CD4-positive, alpha-beta T cell (primary cell): ENCODE results near the gene PRR14. TPM values are rescaled to one million over a fixed set of nuclear protein-coding genes. Genes with fewer than 3 reads are reported as not detected.
"Not testable (repeated sequence)": the region's sequence is repeated elsewhere in the genome, so short reads cannot be mapped to it uniquely, and the experiment has no call there.

ENCODE experiments used
- ATAC-seq: fragments of 200-7000 bp; cut with Tn5 transposase; one replicate; pipeline ENCODE4 v1.10.0; 2022; ENCODE audit warnings: mild to moderate bottlenecking; ENCODE audit not compliant: poor library complexity
- CTCF ChIA-PET: fragments of 350-600 bp; sonication (Branson Sonifier 250); formaldehyde crosslinking; loops from one replicate; lab custom pipeline; 2021; ENCODE audit warnings: antibody characterized with exemption, inconsistent platforms; lab: Charles Lee
- POLR2A ChIA-PET: fragments of 350-600 bp; sonication (Branson Sonifier 250); formaldehyde crosslinking; loops from one replicate; lab custom pipeline; 2021; ENCODE audit warnings: antibody characterized with exemption, inconsistent platforms; lab: Charles Lee
- DNase-seq, 14 experiments: peaks; one replicate each; pipeline ENCODE4 v3.0.0-alpha.2; 2013 to 2020; ENCODE audit warnings: mixed read lengths in 2 of 14
- H3K27ac ChIP-seq, 2 donors: one replicate each; pipeline versions ENCODE4 v1.5.1 to v1.7.0; 2013; ENCODE audit warnings: low read length in 2 of 2, low read depth in 1 of 2, mild to moderate bottlenecking in 1 of 2
- H3K27me3 ChIP-seq, 2 experiments: 1 replicate in 1 of 2; 2 replicates in 1 of 2; pipeline versions ENCODE4 v1.6.1 to v1.7.0; 2013; ENCODE audit warnings: low read length in 2 of 2, control low read depth in 1 of 2, mild to moderate bottlenecking in 1 of 2, moderate library complexity in 1 of 2; ENCODE audit not compliant: insufficient read depth in 2 of 2, control insufficient read depth in 1 of 2
- H3K36me3 ChIP-seq: one replicate; pipeline ENCODE4 v1.6.1; 2013; ENCODE audit warnings: low read length, control low read depth; ENCODE audit not compliant: insufficient read depth
- H3K4me1 ChIP-seq: one replicate; pipeline ENCODE4 v1.6.1; 2013; ENCODE audit warnings: low read length, control low read depth; ENCODE audit not compliant: insufficient read depth
- H3K4me3 ChIP-seq: one replicate; pipeline ENCODE4 v1.5.1; 2013; ENCODE audit warnings: mild to moderate bottlenecking, low read length, moderate library complexity
- H3K9me3 ChIP-seq, 2 experiments: 1 replicate in 1 of 2; 2 replicates in 1 of 2; pipeline versions ENCODE4 v1.6.1 to v1.7.0; 2013; ENCODE audit warnings: low read length in 2 of 2, mild to moderate bottlenecking in 2 of 2, control low read depth in 1 of 2, moderate library complexity in 1 of 2; ENCODE audit not compliant: control insufficient read depth in 1 of 2, insufficient read depth in 1 of 2
- H3K27ac Mint-ChIP-seq: one replicate; pipeline ENCODE4 v1.8.0; 2020; ENCODE audit warnings: mixed read lengths
- H3K27me3 Mint-ChIP-seq: one replicate; pipeline ENCODE4 v1.8.0; 2021; ENCODE audit warnings: mixed read lengths
- H3K36me3 Mint-ChIP-seq: one replicate; pipeline ENCODE4 v1.8.0; 2021; ENCODE audit warnings: low read depth, mixed read lengths
- H3K4me1 Mint-ChIP-seq: one replicate; pipeline ENCODE4 v1.8.0; 2021; ENCODE audit warnings: low read depth, mixed read lengths
- H3K4me3 Mint-ChIP-seq: one replicate; pipeline ENCODE4 v1.8.0; 2020; ENCODE audit warnings: mild to moderate bottlenecking, mixed read lengths
- H3K9me3 Mint-ChIP-seq: one replicate; pipeline ENCODE4 v1.8.0; 2020; ENCODE audit warnings: mixed read lengths
- CTCF ChIP-seq: fragments of 200-600 bp; IDR thresholded peaks from one replicate; pipeline ENCODE4 v1.8.0; 2022; ENCODE audit warnings: antibody characterized with exemption, mild to moderate bottlenecking
- intact Hi-C, 2 experiments: fragments of 100-400 bp; cut with DNase I in 1 of 2; cut with micrococcal nuclease in 1 of 2; formaldehyde crosslinking; loops; one replicate each; pipeline versions ENCODE4 v1.15.1 to v1.9.0; 2023 to 2025; cut with DNase I, micrococcal nuclease
- total RNA-seq, 174 experiments: library from RNA in 2 of 174; stranded (reverse) in 2 of 174; gene quantifications; one replicate each; pipeline ENCODE4 v1.2.3 and lab custom pipeline; 2021 to 2026

Gene PRR14
- total RNA-seq, 2 experiments from 2014 or later, result 50.2 to 51.7 TPM

- intact Hi-C loops, result loop anchor here in 1 of 2 experiments (10.0 kb wide), 2 partner anchors 268 to 698 kb away; partner anchors contain the start of genes HIRIP3 and INO80E
Observed at GRCh38 chr16:30692396-30693064, 41.8 kb downstream of the PRR14 start.

GRCh38 chr16:30694926-30695693 lies 44.4 kb downstream of the PRR14 start:
- H3K9me3 Mint-ChIP-seq, result no peaks in the 10 kb centered on the region
- no peaks in the 10 kb centered on the region for H3K27me3 Mint-ChIP-seq
- no peak overlapping the region for H3K4me3 ChIP-seq
- no peaks in the 10 kb centered on the region for H3K36me3 ChIP-seq
- peaks cover 32% of the 10 kb centered on the region for H3K4me1 ChIP-seq
- ChIA-PET CTCF (interaction anchor here (1.6 to 2.5 kb wide), 3 partner anchors 35 to 67 kb away, joined by 10 to 53 read pairs (median 28); partner anchors contain the start of genes FBRS and PRR14), POLR2A (interaction anchor here (1.7 to 6.8 kb wide), 3 partner anchors 35 to 44 kb away, joined by 4 to 82 read pairs (median 20); partner anchors contain the start of genes FBRS and PRR14)
- intact Hi-C loops, result loop anchor here (1.0 to 10.0 kb wide), 7 partner anchors 35 to 700 kb away; partner anchors contain the start of genes HIRIP3 (in 1 of the 2), INO80E (in 1 of the 2), PHKG2 (in 1 of the 2) and ZNF688 (in 1 of the 2)
- ATAC-seq, result no peak
- no peak for TF ChIP-seq CTCF
- no peak overlapping the region for H3K4me3 Mint-ChIP-seq
- no peak overlapping the region for H3K27ac Mint-ChIP-seq
- no peak for DNase-seq
- H3K36me3 Mint-ChIP-seq, result peaks cover 23% of the 10 kb centered on the region
- H3K4me1 Mint-ChIP-seq, result peaks cover 35% of the 10 kb centered on the region
- no peaks in the 10 kb centered on the region for H3K9me3 ChIP-seq
- H3K27me3 ChIP-seq, result no peaks in the 10 kb centered on the region
- H3K27ac ChIP-seq, result no peak overlapping the region

More at GRCh38 chr16:30692396-30693064, 41.8 kb downstream of the PRR14 start:
- Mint-ChIP-seq H3K27me3 (no peaks in the 10 kb centered on the region), H3K27ac (no peak overlapping the region), H3K9me3 (no peaks in the 10 kb centered on the region), H3K36me3 (no peaks in the 10 kb centered on the region), H3K4me3 (no peak overlapping the region), H3K4me1 (peaks cover 16% of the 10 kb centered on the region)
- Histone ChIP-seq H3K4me3 (no peak overlapping the region), H3K36me3 (no peaks in the 10 kb centered on the region), H3K27ac (no peak overlapping the region), H3K4me1 (peaks cover 16% of the 10 kb centered on the region), H3K9me3 (no peaks in the 10 kb centered on the region), H3K27me3 (no peaks in the 10 kb centered on the region)
- DNase-seq (no peak), ATAC-seq (no peak)
- no peak for TF ChIP-seq CTCF
- ChIA-PET POLR2A (interaction anchor here (2.5 to 6.8 kb wide), 2 partner anchors 33 to 42 kb away, joined by 20 to 82 read pairs; partner anchors contain the start of genes FBRS and PRR14), CTCF (no interaction called here)

GRCh38 chr16:30696646-30697045 lies 45.9 kb downstream of the PRR14 start:
- Mint-ChIP-seq H3K4me1 (peaks cover 42% of the 10 kb centered on the region), H3K36me3 (peaks cover 37% of the 10 kb centered on the region)
- DNase-seq, H3K27ac ChIP-seq, H3K9me3 ChIP-seq, H3K9me3 Mint-ChIP-seq, ATAC-seq, H3K4me3 ChIP-seq, H3K27ac Mint-ChIP-seq, H3K4me3 Mint-ChIP-seq, H3K27me3 Mint-ChIP-seq, H3K27me3 ChIP-seq: not testable (repeated sequence)
- H3K36me3 ChIP-seq, result peaks cover 15% of the 10 kb centered on the region
- CTCF ChIA-PET, result interaction anchor here (1.3 to 2.2 kb wide), 3 partner anchors 38 to 68 kb away, joined by 5 to 16 read pairs (median 14); partner anchors contain the start of genes FBRS and PRR14
- H3K4me1 ChIP-seq, result peaks cover 40% of the 10 kb centered on the region
- POLR2A ChIA-PET, result interaction anchor here (0.8 to 6.8 kb wide), 7 partner anchors 37 to 289 kb away, joined by 3 to 82 read pairs (median 7); partner anchors contain the start of genes DCTPP1, FBRS, PHKG2 and PRR14
- intact Hi-C loops, result loop anchor here in 1 of 2 experiments (5.0 to 10.0 kb wide), 5 partner anchors 51 to 702 kb away; partner anchors contain the start of genes HIRIP3, INO80E, PHKG2 and ZNF688
